ENCODE data around the gene AK3.
A peak's percentile ranks its signal among the peaks of the same experiment; 100 is the strongest.
"Not testable (repeated sequence)": the region's sequence is repeated elsewhere in the genome, so short reads cannot be mapped to it uniquely, and the experiment has no call there.

The AK3 gene

DNA sequence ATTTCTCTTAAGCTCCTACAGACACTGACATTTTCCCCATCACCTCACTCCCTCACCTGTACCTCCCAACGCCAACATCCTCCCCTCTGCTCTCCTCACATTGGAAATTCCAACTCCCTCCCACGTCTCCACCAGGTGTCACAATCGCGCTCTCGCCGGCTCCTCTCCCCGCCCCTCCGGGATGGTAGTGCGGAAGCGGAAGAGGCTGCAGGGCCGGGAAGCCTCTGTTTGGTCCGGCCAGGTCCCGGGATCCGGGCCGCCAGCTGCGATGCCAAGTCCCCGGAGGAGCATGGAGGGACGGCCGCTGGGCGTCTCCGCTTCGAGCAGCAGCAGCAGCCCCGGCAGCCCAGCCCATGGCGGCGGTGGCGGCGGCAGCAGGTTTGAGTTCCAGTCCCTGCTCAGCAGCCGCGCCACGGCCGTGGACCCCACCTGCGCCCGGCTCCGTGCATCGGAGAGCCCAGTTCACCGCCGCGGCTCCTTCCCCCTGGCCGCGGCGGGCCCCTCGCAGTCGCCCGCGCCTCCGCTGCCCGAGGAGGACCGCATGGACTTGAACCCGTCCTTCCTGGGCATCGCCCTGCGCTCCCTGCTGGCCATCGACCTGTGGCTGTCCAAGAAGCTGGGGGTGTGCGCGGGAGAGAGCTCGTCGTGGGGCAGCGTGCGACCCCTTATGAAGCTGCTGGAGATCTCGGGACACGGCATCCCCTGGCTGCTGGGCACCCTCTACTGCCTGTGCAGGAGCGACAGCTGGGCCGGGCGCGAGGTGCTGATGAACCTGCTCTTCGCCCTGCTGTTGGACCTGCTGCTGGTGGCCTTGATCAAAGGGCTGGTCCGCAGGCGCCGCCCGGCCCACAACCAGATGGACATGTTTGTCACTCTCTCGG is 78.7 kb downstream of the AK3 start, which contains the start of gene PLPP6:
Gene PLPP6 (plus strand): TSS at position 187 of the 881 bp plus-strand sequence. CDS start 82 bp downstream, at position 269.
- ChIA-PET CTCF (interaction anchor here (0.6 kb wide), 1 partner anchor 263 kb away, joined by 3 read pairs; no protein-coding TSS in a partner anchor), POLR2A (ENCODE audit: low non-redundant PET) (no interaction called here)
- H3K27ac ChIP-seq, result peak within 1 kb of the TSS; percentile 63
- DNase-seq (ENCODE audit: low spot score), result peak; percentile 81
- TF ChIP-seq, protein P1, sequence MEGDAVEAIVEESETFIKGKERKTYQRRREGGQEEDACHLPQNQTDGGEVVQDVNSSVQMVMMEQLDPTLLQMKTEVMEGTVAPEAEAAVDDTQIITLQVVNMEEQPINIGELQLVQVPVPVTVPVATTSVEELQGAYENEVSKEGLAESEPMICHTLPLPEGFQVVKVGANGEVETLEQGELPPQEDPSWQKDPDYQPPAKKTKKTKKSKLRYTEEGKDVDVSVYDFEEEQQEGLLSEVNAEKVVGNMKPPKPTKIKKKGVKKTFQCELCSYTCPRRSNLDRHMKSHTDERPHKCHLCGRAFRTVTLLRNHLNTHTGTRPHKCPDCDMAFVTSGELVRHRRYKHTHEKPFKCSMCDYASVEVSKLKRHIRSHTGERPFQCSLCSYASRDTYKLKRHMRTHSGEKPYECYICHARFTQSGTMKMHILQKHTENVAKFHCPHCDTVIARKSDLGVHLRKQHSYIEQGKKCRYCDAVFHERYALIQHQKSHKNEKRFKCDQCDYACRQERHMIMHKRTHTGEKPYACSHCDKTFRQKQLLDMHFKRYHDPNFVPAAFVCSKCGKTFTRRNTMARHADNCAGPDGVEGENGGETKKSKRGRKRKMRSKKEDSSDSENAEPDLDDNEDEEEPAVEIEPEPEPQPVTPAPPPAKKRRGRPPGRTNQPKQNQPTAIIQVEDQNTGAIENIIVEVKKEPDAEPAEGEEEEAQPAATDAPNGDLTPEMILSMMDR (conservative IDR thresholded peaks at IDR 0.05; ENCODE audit: low read depth), result peak; percentile 67

DNA sequence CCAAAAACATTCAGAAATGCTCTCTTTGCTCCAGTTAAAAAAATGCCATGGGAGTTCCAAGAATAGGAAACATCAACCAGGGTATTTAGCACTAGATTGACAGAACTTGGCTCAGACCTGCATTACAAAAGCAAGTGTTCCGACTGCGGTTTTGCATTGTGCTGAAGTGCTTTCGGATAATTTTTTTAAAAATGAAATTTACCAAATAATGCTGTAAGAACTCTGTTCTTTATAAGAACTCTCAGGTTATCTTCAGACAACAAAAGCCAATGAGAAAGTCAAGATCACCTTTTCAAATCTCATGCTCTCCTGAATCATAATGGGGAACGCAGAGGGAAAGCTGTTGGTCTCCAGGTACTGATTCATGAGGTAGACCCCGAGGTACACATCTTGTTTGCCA is 79.4 kb downstream of the AK3 start:
- H3K27ac ChIP-seq, result no peak overlapping the region
- DNase-seq (ENCODE audit: low spot score), result no peak
- POLR2A ChIA-PET (ENCODE audit: low non-redundant PET), result no interaction called here
- TF ChIP-seq, protein P1 (conservative IDR thresholded peaks at IDR 0.05; ENCODE audit: low read depth), result no peak
- CTCF ChIA-PET, result no interaction called here

DNA sequence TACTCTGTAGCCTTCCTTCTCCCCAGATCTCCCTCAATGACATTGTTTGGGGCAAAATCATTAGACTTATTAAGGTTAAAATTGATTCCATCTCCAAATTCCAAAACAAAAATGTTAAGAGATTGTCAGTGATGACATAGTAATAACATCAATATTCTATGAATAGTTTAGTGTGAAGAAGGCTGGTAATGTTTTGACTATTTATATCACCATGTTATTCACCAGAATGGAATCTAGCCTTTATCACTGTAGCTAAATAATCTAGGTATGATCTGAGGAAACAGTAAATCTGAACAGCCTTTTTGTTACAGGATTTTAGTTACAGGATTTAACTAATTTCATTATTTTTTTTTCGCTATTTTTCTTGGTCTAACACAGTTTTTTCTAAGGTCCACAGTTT is 79.8 kb downstream of the AK3 start:
- TF ChIP-seq, protein P1 (conservative IDR thresholded peaks at IDR 0.05; ENCODE audit: low read depth), result no peak
- DNase-seq (ENCODE audit: low spot score), result no peak
- POLR2A ChIA-PET (ENCODE audit: low non-redundant PET), result no interaction called here
- no peak overlapping the region for H3K27ac ChIP-seq
- CTCF ChIA-PET, result no interaction called here

DNA sequence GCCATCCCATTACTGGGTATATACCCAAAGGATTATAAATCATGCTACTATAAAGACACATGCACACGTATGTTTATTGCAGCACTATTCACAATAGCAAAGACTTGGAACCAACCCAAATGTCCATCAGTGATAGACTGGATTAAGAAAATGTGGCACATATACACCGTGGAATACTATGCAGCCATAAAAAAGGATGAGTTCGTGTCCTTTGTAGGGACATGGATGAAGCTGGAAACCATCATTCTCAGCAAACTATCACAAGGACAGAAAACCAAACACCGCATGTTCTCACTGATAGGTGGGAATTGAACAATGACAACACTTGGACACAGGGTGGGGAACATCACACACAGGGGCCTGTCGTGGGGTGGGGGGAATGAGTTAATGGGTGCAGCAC is 80.3 kb downstream of the AK3 start:
- H3K27ac ChIP-seq; DNase-seq (ENCODE audit: low spot score); CTCF ChIA-PET; POLR2A ChIA-PET (ENCODE audit: low non-redundant PET): not testable (repeated sequence)

Measured in RWPE1 (cell line).